ENCODE data around the gene KCTD1.
A peak's percentile ranks its signal among the peaks of the same experiment; 100 is the strongest.

The KCTD1 gene

DNA sequence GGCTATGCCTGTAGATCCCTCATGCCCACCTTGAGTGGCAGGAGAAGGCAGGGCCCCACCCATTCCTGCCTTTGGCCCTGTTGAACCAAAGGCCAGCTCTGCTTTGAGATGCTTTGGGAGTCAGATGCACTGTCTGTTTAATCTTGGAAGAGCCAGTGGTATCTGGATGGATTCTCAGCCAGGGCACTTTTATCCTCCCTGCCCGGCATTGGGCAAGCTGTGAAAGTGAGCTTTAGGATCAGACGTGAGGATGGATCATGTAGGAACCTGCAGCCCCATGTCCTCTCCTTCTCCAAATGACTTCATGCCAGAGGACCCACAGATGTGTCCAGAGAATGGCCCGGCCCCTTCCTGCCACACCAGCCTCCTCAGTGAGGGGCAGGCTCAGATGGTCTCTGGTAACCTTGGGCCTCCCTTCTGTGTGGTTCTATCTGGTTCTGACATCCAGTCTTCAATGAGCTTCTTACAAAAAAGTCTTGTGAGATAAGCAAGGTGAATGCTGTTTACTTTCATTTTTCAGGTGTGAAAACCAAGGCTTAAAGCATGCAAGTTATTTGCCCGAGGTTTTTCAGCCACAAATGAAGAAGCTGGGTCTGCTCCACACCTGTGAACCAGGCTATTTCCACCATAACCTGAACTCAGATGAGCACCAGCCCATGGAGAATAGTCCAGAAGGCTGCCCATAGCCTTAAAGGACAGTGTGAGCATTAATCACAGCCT lies 123.8 kb downstream of the KCTD1 start:
- no peak for DNase-seq (ENCODE audit: low spot score)

- DNase-seq (ENCODE audit: low spot score), result no peak
Measured at GRCh38 chr18:26422472-26423162, 125.7 kb downstream of the KCTD1 start.

DNA sequence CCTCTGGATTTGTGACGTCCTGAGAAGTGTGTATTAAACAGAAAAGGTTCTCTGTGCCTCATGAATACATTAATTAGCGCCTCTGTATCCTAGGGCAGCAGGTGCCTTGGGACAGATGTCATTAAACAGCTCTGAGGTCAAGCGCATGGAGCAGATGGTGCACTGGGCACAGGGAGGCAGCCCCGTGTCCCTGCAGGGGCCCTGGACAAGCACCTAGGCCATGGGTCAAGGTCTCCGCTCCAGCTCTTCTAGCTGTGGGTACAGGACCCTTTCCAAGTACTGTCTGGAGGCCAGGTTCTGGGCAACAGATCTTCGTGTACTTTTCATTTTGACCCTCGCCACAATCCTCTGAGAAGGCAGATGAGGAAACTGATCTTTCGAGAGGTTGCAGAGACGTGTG lies 126.4 kb downstream of the KCTD1 start:
- no peak for DNase-seq (ENCODE audit: low spot score)

- no peak for DNase-seq (ENCODE audit: low spot score)
Measured at GRCh38 chr18:26421503-26421902, 126.8 kb downstream of the KCTD1 start.

DNA sequence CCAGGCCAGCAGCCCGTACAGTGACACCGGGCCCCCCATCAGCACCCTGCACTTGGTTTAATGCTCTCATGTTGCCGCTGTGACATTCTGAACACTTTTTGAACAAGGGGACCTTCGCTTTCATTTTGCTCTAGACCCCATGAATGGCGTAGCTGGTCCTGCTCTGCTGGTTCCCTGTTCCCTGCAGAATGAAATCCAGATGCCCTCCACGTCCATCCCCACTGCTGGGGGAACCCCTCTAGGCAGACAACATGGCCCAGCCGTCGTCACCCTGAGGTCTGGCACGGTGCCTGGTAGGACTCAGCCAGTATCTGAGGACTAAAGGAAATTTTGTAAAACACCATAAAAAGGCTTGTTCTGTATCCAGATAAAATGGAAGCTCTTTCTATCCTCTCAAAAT lies 128.6 kb downstream of the KCTD1 start:
- DNase-seq (ENCODE audit: low spot score), result no peak

GRCh38 chr18:26418225-26418624 lies 130.1 kb downstream of the KCTD1 start:
- no peak for DNase-seq (ENCODE audit: low spot score)

- no peak for DNase-seq (ENCODE audit: low spot score)
Measured at GRCh38 chr18:26417190-26417589, 131.2 kb downstream of the KCTD1 start.

DNA sequence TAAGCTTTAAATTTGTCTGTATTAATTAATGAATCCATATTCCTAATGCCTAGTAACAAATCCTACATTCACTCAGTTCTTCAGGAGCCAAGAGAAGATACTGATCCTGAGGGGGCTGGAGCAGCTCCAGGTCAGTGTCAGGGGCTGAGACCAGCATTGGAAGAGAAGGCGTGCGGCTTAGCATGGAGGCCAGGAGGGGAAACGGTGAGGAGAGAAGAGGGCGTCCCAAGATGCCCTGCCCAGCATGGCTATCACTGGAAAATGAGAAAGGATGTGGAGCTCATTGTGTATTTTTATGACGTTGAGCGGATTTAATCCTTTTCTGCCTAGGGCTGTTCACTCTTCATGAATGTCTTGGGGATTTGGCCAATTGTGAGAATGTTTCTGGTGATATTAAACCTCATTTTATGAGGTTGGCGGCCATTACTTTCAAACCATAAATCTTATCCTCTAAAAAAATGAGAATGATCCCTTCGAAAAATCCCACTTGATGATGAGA lies 131.7 kb downstream of the KCTD1 start:
- DNase-seq (ENCODE audit: low spot score), result no peak

- DNase-seq (ENCODE audit: low spot score), result no peak
Measured at GRCh38 chr18:26415631-26416030, 132.7 kb downstream of the KCTD1 start.

DNA sequence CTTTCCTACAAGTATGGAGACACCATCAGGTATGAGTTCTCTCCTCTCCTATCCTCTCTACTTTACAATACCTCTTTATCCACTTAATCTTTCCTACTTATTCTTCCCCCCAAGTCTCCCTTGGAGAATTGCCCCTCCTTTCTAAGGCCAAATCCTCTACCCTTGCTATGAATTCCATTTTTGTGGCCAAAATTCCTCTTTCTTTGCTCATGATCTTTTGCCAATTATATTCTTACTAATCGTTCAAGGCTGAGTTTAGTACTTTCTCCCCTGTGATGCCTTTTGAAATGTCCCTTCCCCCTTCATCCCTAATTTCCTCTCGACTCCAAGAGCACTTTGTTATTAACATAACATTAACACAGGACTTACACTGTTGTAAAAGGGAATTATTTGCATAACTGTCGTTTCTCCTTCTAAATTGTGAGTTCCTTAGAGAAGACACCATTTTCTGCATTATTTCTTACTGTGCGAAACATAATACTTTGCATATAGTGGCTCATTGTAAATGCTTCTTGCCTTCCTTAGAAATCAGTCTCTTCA lies 133.4 kb downstream of the KCTD1 start:
- DNase-seq (ENCODE audit: low spot score), result no peak

GRCh38 chr18:26409091-26409490 lies 139.3 kb downstream of the KCTD1 start:
- no peak for DNase-seq (ENCODE audit: low spot score)

- DNase-seq (ENCODE audit: low spot score), result peak; percentile 23
Measured at GRCh38 chr18:26407736-26408601, 140.4 kb downstream of the KCTD1 start.

DNA sequence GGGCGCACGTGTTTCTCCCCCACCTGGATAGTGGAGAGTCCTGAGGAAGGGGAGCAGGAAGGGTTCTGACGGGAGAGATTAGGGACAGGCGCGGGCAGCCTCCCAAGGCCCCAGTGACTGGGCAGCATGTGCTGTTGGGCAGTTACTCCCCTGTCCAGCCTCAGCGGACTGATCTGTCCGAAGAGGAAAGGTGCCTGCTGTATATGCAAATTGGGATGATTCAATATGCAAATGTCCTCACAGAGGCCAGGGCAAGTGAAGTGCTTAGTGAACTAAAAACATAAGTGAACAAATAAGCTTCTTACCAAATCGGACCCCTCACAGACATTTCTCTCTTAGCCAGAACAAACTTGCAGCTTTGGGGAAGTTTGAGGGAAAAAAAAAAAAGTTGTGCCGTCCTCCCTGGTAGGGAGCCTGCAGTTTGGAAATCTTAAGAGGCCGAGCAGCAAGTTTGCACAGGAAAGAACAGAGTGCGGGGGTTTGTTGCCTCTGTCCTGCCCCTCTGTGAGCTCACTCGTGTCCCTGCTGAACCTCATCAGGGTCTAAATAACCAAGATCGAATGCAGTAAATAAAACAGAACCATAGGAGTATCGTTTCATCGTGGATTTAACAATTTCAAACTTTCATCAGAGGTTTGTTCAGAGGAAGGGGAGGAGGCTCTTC lies 141.4 kb downstream of the KCTD1 start:
- no peak for DNase-seq (ENCODE audit: low spot score)

- no peak for DNase-seq (ENCODE audit: low spot score)
Measured at GRCh38 chr18:26406324-26406723, 142.0 kb downstream of the KCTD1 start.

DNA sequence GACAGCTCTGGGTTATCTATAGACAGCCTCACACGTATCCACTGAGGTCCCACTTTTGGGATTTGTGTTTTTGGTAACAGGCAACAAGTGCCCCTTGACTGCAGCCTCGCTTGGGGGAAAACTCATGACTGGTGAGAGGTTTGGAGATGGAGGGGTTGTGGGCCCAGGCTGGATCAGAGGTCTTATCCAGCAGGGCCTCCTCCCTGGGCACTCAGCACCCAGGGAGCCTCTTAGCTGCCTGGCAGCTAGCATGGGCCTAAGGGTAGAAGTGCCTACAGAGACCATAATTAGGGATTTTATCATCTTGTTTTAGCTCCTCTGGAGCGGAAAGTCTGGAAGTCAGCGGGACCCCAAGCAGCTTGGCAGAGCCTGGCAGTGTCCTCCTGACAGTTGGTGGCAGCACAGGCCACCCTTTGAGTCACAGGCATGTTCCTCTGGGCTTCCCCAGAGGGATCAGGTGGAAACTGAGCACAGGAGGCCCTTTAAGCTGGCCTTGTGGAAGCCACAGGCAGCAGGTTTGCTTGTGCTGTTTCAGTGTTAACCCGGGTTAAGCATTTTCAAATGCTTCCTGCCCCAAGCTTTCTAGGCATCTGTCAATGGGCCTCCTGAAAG lies 143.1 kb downstream of the KCTD1 start:
- DNase-seq (ENCODE audit: low spot score), result peak; percentile 42

All from LoVo (cell line).